ENCODE results near the gene ZNF778. TPM values are rescaled to one million over a fixed set of nuclear protein-coding genes. Genes with fewer than 3 reads are reported as not detected.

ZNF778 gene
- total RNA-seq, 2 donors from 2014 or later, result 7.5 to 23.3 TPM

DNA sequence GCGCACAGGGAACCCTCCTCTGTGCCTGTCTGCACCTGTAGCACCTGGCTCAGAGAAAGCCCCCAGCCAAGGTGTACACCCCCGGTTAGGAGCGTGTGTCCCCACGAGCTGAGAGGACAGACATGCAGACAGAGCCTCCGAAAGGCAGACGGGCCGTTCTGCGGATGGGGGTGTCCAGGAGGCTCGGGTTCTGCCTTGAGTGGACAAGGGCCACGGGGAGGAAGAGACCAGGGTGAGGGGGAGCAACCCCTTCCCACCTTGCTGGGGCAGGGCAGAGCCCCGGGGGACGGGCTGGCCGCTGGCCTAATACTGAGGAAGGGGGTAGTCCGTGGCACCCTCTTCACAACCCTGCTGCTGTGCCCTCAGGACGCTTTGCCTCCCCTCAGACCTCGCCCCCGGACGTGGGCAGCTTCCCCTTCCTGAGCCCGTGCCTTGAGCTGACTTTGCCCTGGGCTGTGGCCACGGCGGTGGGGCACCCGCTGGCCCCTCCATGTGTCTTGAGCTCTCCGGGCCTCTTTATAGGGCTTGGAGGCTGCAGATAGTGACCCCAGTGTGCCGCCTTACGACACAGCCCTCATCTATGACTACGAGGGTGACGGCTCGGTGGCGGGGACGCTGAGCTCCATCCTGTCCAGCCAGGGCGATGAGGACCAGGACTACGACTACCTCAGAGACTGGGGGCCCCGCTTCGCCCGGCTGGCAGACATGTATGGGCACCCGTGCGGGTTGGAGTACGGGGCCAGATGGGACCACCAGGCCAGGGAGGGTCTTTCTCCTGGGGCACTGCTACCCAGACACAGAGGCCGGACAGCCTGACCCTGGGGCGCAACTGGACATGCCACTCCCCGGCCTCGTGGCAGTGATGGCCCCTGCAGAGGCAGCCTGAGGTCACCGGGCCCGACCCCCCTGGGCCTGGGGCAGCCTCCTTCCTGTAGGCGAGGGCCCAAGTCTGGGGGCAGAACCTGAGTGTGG, 22.9 kb upstream of the ZNF778 start:
- Mint-ChIP-seq H3K4me3 (no peak overlapping the region), H3K9me3 (no peaks in the 10 kb centered on the region), H3K27me3 (peaks cover 0 to 2% of the 10 kb centered on the region in 2 donors), H3K36me3 (no peaks in the 10 kb centered on the region), H3K27ac (no peak overlapping the region), H3K4me1 (ENCODE audit: low read depth in 2 of 2) (no peaks in the 10 kb centered on the region)
- DNase-seq (ENCODE audit: low spot score) (no peak), ATAC-seq (no peak)

DNA sequence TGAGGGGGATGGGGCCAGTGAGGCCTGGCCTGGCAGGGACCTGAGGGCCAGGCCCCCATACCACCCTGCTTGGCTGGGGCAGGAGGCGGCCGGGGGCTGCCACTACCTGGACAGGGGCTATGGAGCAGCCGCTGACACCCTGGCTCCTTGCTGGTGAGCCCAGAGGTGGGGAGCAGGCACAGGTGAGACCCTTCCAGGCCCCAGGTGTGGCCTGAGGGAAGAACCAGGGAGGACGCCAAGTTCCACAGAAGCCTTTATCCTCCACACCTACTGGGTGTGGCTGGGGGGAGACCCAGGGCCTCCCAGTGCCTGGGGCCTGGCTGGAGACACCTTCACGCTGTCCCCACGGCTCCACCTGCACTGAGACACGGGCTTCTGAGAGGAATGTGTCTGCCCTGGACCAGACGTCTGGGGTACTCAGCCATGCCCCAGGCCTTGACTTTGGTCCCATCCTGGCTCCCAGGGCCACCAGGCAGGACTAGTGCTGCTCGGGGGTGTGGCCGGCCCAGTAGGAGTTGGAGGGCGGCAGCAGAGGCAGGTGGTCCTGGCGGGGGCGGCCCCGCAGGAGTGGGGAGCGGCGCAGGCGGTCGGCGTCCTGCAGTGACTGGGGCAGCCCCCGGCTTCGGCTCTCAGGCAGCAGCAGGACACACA, 21.9 kb upstream of the ZNF778 start:
- no peak for DNase-seq (ENCODE audit: low spot score)
- H3K27me3 Mint-ChIP-seq, result peaks cover 0 to 5% of the 10 kb centered on the region in 2 donors
- no peaks in the 10 kb centered on the region for H3K36me3 Mint-ChIP-seq
- no peaks in the 10 kb centered on the region for H3K9me3 Mint-ChIP-seq
- no peak overlapping the region for H3K4me3 Mint-ChIP-seq
- no peaks in the 10 kb centered on the region for H3K4me1 Mint-ChIP-seq (ENCODE audit: low read depth in 2 of 2)
- no peak for ATAC-seq
- no peak overlapping the region for H3K27ac Mint-ChIP-seq

DNA sequence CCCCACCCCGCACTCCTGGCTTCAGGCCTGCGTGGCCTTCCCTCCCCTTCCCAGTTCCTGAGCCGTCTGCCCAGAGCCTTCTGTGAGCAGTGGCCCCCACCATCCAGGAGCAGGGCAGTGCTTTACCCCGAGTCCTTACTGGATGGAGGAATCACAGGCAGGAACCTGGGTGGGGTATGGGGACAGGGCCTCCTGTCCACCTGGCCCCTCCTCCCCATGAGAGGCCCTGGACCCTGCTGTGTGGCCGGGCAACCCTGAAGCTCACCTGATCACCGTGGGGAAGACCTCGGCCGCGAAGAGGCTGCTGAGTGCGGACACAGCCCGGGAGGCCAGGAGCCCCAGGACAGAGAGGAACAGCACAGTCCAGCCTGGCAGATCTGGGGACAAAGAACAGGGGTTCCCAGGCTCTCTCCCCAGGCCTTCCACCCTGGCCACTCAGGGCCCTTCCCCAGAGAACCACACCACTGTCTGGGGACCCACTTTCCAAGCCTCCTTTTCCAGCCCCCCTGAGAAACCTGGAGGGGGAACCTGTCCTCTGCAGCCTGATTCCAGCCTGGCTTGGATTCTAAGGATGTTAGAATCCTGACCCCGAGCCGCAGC, 20.4 kb upstream of the ZNF778 start:
- Mint-ChIP-seq H3K4me3 (no peak overlapping the region), H3K9me3 (no peaks in the 10 kb centered on the region), H3K4me1 (ENCODE audit: low read depth in 2 of 2) (no peaks in the 10 kb centered on the region), H3K27ac (no peak overlapping the region), H3K27me3 (peaks cover 0 to 5% of the 10 kb centered on the region in 2 donors), H3K36me3 (no peaks in the 10 kb centered on the region)
- DNase-seq (ENCODE audit: low spot score) (no peak), ATAC-seq (no peak)

DNA sequence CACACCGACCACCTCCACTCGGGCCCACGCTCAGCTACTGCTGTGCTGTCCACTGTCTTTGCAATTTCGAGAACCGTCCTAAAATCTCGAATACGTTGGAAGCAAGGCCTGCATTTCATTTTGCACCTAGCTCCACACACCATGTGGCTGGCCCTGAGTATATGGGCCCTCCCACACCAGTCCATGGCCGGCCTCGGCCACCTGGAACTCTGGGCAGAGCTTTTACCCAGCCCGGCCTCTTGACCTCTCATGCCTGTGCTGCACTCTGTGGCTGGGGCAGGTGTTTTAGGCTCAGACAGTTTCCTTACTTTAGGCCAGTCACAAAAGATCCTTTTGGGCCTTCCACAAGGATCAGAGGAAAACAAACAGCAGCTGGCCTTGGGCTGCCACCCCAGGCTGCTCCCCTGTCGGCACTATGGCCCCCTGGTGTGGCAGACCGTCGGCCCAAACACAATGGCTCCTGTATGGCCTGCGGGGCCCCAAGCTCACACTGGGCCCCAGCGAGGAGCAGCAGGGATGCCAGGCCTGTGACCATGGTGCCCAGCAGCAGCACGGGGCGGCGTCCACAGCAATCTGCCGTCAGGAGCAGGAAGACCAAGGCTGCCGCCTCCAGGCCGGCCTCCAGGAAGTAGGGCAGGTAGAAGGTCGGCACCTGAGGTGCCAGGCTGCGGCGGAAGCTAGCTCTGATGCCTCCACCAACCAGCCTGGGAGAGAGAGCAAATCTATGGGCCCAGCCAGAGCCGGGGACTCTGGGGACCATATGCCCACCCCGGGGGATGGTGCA, 19.7 kb upstream of the ZNF778 start:
- H3K4me3 Mint-ChIP-seq, result no peak overlapping the region
- H3K27me3 Mint-ChIP-seq, result peaks cover 4 to 8% of the 10 kb centered on the region in 2 donors
- no peak for ATAC-seq
- peaks cover 2% of the 10 kb centered on the region for H3K36me3 Mint-ChIP-seq
- no peak for DNase-seq (ENCODE audit: low spot score)
- peaks cover 3% of the 10 kb centered on the region in 2 donors for H3K4me1 Mint-ChIP-seq (ENCODE audit: low read depth in 2 of 2)
- no peak overlapping the region for H3K27ac Mint-ChIP-seq
- H3K9me3 Mint-ChIP-seq, result no peaks in the 10 kb centered on the region

DNA sequence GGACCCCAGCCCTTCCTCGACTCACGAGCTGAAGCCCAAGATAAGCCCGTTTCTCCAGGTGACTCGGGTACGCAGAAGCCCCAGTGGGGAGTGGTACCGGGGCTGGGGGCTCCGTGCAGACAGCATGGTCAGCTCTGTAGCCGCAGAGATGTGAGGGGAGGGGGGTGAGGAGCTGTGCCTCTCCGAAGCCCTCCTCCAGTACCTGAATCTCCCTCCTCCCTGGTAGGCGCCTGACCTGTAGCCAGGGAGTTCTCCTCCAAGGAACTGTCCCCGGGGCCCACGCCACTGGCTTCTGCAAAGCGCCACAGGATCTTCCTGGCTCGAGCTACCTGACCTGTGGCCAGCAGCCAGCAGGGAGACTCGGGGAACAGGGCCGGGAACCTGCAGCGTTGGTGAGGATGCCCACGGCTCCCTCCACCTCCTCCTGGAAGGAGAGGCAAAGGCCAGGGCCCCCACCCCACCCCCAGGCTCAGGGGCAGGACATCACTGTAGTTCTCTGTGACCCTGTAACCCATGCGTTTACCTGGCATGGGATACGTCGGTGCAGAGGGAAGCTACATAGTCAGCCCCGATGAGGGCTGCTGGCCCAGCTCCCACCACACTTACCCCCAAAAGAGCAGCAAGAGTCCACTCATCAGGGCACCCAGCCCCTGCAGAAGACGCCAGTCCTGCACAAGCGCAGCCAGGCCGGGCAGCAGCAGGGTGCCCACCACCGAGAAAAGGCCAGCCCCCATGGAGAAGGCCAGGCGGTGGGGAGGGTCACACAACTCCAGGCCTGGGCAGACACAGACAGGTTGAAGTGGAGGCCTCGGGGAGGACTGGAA, 18.9 kb upstream of the ZNF778 start:
- DNase-seq (ENCODE audit: low spot score), result no peak
- Mint-ChIP-seq H3K4me1 (ENCODE audit: low read depth in 2 of 2) (peaks cover 6 to 8% of the 10 kb centered on the region in 2 donors), H3K27me3 (peaks cover 12 to 16% of the 10 kb centered on the region in 2 donors), H3K36me3 (peaks cover 7% of the 10 kb centered on the region), H3K27ac (no peak overlapping the region), H3K9me3 (no peaks in the 10 kb centered on the region), H3K4me3 (no peak overlapping the region)
- ATAC-seq, result no peak

DNA sequence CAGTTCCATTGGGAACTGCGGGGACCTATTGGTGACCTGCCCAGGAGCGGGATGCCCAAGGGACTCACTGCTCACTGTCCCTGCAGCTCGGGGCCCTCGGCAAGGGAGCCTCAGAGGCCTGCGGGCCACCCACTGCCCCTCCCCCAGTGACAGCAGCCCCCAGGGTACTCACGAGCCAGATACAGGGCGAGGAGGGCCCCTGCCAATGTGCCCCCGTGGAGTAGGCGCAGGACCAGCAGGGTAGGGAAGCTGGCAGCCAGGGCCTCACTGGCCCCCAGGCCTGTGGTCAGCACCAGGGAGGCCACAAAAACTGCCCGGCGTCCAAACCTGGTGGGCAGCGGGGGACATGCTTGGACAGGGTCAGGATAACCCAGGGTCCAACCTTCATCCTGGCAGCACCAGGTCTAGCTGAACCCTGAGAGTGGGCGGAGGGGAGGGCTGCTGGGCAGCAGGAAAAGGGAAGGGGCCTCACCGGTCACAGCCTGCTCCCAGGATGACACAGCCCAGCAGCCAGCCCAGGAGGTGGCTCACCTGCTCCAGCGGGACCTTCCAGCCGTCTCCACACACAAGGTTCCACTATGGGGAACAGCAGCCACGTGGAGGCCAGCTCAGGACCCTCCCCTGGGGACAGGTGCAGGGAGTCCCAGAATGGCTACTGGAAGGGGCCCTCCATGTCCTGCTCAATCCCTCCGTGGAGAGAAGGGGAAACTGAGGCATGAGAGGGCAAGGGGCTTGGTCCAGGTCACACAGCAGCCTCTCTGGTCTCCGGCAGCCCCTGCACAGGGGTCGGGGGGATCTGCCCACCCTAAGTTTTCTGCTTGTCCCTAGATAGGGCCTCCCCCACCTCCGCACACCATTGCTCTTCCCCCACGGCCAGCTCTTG, 18.0 kb upstream of the ZNF778 start:
- H3K27ac Mint-ChIP-seq, result no peak overlapping the region
- peaks cover 20 to 22% of the 10 kb centered on the region in 2 donors for H3K27me3 Mint-ChIP-seq
- no peak for ATAC-seq
- no peak overlapping the region for H3K4me3 Mint-ChIP-seq
- no peaks in the 10 kb centered on the region for H3K9me3 Mint-ChIP-seq
- peaks cover 7% of the 10 kb centered on the region for H3K36me3 Mint-ChIP-seq
- H3K4me1 Mint-ChIP-seq (ENCODE audit: low read depth in 2 of 2), result peaks cover 6 to 8% of the 10 kb centered on the region in 2 donors
- no peak for DNase-seq (ENCODE audit: low spot score)

DNA sequence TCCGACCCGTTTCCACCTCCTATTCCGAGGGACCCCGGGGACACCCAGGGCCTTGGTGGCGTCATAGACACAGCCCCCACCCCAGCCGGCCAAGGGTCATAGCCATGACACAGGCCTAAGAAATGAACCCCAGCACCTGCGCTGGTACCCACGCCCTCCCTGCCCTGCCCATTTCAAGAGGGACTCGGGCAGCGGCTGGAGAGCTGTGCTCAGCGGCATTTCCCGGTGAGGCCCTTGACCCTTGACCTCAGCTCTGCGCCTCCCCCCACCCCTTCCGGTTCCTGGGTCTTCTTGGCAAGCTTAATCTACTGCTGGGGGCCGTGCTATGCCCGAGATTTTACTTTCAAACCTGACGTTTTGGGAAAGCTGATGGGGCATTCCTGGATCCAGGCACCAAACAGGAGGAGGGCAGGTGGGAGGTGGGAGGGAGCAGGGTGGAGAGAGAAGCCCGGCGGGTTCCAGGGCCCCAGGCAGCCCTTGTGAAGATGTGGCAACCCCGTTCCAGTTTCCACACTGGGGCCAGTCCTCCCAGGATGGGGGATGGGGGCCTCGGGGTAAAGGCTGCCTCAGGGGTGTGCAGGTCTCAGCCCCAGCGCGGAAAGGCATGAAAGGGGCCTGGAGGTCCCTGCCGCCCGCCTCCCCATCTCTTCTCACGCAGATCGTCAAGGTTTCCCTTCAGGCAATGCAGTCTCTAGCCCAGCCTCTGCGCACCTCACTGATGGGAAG, 17.2 kb upstream of the ZNF778 start, which contains the start of gene SLC22A31:
Gene SLC22A31, minus strand, starts transcription at position 414 of the 726 bp plus-strand sequence. Its CDS starts 36 bp downstream, at position 378.
- H3K4me3 Mint-ChIP-seq, result no peak within 1 kb of the TSS
- DNase-seq (ENCODE audit: low spot score), result no peak
- no peak for ATAC-seq
- H3K27me3 Mint-ChIP-seq, result peaks cover 20 to 27% of the 10 kb centered on the region in 2 donors
- no peaks in the 10 kb centered on the region for H3K9me3 Mint-ChIP-seq
- H3K4me1 Mint-ChIP-seq (ENCODE audit: low read depth in 2 of 2), result peaks cover 6 to 8% of the 10 kb centered on the region in 2 donors
- H3K27ac Mint-ChIP-seq, result no peak within 1 kb of the TSS
- peaks cover 7% of the 10 kb centered on the region for H3K36me3 Mint-ChIP-seq

DNA sequence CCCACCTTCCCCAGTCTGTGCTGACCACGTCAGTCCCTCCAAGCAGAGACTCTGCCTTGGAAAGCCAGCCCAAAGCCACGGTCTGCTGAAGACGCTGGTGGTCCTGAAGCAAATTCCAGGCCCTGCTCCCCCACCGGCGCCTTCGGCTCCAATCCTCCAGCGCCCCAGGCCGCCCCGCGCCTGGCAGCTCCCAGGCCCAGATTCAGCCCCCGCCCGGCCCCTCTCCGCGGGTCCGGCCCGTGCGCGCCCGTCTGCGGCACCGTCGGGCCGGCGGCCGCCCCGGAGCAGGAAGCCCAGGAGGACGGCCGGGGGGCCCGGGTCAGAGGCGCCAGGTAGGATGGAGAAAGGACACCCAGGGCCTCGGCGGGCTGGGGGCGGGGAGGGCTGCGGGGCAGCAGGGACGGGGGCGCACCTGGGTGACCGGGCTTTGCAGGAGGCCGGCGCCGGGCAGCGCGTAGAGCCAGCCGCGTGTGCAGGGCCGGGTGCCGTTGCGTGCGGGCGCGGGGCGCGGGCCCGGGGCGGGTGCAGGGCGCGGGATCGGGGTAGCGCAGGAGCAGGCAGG, 16.6 kb upstream of the ZNF778 start:
- Mint-ChIP-seq H3K9me3 (no peaks in the 10 kb centered on the region), H3K4me3 (no peak overlapping the region), H3K27me3 (peaks cover 20 to 27% of the 10 kb centered on the region in 2 donors), H3K36me3 (peaks cover 7% of the 10 kb centered on the region), H3K27ac (no peak overlapping the region), H3K4me1 (ENCODE audit: low read depth in 2 of 2) (peaks cover 6 to 8% of the 10 kb centered on the region in 2 donors)
- ATAC-seq (no peak), DNase-seq (ENCODE audit: low spot score) (no peak)

DNA sequence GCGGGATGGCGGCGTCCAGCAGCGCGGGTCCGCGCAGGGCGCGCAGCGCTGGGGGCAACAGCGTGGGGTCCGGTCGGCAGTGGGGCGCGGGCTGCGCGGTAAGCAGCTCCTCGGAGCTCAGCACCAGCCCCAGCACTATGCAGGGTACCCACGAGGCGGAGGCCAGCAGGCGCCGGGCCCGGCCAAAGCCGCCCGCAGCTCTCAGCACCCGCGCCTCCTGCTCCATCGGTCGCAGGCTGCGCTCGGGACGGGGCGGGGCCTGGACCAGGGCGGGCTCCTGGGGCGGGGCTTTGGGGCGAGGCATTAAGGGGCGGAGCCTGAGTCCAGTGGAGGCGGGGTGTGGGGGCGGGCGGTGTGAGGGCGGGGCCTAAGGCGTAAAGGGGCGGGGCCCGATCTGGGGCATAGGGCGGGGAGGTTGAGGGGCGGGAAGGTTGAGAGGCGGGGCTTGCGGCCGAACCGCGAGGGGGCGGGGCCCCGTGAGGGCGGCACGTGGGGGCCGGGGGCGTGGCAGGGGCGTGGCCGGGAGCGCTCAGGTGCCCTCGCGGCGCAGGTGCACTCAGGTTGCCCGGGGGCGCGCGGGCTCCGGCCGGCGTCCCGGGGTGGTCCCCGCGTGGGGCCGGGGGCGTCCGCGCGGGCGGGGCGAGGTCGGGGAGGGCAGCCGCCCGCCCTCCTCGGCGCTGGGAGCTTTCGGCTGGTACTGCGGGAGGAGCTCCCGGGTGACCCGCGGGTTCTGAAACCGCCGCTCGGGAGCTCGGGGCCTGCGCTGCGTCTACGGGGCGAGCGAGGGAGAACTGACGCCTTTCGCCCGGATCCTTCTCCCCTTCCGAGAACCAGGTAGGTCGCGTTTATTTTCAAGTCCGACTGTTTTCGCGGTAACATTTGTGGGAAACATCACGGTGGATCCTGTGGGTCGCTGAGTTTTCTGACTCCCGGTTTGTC, 15.8 kb upstream of the ZNF778 start:
- no peak overlapping the region for H3K4me3 Mint-ChIP-seq
- H3K27me3 Mint-ChIP-seq, result peaks cover 20 to 29% of the 10 kb centered on the region in 2 donors
- no peaks in the 10 kb centered on the region for H3K9me3 Mint-ChIP-seq
- ATAC-seq, result peak; percentile 90 to 95
- H3K27ac Mint-ChIP-seq, result no peak overlapping the region
- peaks cover 7% of the 10 kb centered on the region for H3K36me3 Mint-ChIP-seq
- DNase-seq (ENCODE audit: low spot score), result no peak
- peaks cover 6 to 8% of the 10 kb centered on the region in 2 donors for H3K4me1 Mint-ChIP-seq (ENCODE audit: low read depth in 2 of 2)

DNA sequence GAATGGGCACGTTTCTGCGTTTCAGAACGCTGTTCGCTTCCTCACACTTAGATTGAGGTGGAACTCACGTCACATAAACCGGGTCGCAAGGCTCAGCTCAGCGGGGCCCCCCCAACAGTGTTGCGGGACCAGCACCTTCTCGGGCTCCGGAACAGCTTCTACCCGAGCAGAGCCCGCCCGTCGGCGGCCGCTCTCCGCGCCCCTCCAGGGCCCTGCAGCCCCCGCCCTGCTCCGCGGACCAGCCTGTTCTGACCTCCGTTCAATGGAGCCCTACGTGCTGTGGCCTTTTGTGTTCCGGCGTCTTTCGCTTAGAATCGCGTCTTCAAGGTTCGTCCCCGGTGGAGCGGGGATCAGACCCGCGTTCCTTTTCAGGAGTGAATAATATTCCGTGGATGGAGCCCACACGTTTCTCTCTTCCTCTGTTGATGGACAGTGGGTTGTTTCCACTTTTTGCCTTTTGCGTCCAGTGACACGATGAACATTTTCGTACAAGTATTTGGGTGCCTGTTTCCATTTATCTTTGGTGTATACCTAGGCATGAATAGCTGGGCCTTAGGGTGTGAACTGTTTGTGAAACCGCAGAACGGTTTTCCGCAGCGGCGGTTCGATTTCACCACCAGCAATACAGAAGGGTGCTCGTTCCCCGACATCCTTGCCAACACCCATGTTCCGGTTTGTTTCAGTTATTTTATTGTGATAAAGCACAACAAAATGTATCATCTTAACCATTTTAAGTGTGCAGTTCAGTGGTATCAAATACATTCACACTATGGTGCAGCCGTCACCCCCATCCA, 14.9 kb upstream of the ZNF778 start:
- peaks cover 7% of the 10 kb centered on the region for H3K36me3 Mint-ChIP-seq
- no peak for DNase-seq (ENCODE audit: low spot score)
- no peak for ATAC-seq
- peak overlapping the region; percentile 60 for H3K4me3 Mint-ChIP-seq
- no peak overlapping the region for H3K27ac Mint-ChIP-seq
- no peaks in the 10 kb centered on the region for H3K9me3 Mint-ChIP-seq
- peaks cover 6 to 8% of the 10 kb centered on the region in 2 donors for H3K4me1 Mint-ChIP-seq (ENCODE audit: low read depth in 2 of 2)
- peaks cover 20 to 30% of the 10 kb centered on the region in 2 donors for H3K27me3 Mint-ChIP-seq

Data from natural killer cell treated with Interleukin-12 subunit alpha and Interleukin-12 subunit beta and Interleukin-15 and Interleukin-18, amount 100 ng/mL, for 72 hours (primary cell).